GM21381 (cell line): ENCODE measurements around the gene C12orf42.
"Not testable (repeated sequence)": the region's sequence is repeated elsewhere in the genome, so short reads cannot be mapped to it uniquely, and the experiment has no call there.

ENCODE experiments used
- ATAC-seq: cut with Tn5 transposase; IDR thresholded peaks from one replicate; pipeline ENCODE4 v1.9.1; 2021; ENCODE audit warnings: mild to moderate bottlenecking, moderate library complexity; ENCODE audit not compliant: unreplicated experiment

The C12orf42 gene

GRCh38 chr12:103425674-103426073 lies 70.1 kb downstream of the C12orf42 start:
- not testable (repeated sequence) for ATAC-seq

GRCh38 chr12:103424849-103425586 lies 70.8 kb downstream of the C12orf42 start:
- not testable (repeated sequence) for ATAC-seq

GRCh38 chr12:103423516-103423910 lies 72.3 kb downstream of the C12orf42 start:
- no peak for ATAC-seq

- no peak for ATAC-seq
These were observed 72.8 kb downstream of the C12orf42 start for GRCh38 chr12:103422746-103423515.

GRCh38 chr12:103422328-103422727 lies 73.4 kb downstream of the C12orf42 start:
- no peak for ATAC-seq

GRCh38 chr12:103421402-103421801 lies 74.4 kb downstream of the C12orf42 start:
- no peak for ATAC-seq

- ATAC-seq: no peak
These were observed 80.1 kb downstream of the C12orf42 start for GRCh38 chr12:103415681-103416080.

GRCh38 chr12:103401421-103401820 lies 94.3 kb downstream of the C12orf42 start:
- no peak for ATAC-seq

GRCh38 chr12:103399986-103400385 lies 95.8 kb downstream of the C12orf42 start:
- no peak for ATAC-seq

GRCh38 chr12:103397536-103397935 lies 98.2 kb downstream of the C12orf42 start:
- no peak for ATAC-seq

GRCh38 chr12:103392722-103393121 lies 103.0 kb downstream of the C12orf42 start:
- ATAC-seq: peak; percentile 94

- ATAC-seq: no peak
These were observed 104.7 kb downstream of the C12orf42 start for GRCh38 chr12:103391103-103391502.

GRCh38 chr12:103387385-103387784 lies 108.4 kb downstream of the C12orf42 start:
- no peak for ATAC-seq

GRCh38 chr12:103386451-103386850 lies 109.3 kb downstream of the C12orf42 start:
- ATAC-seq: no peak

- no peak for ATAC-seq
These were observed 112.9 kb downstream of the C12orf42 start for GRCh38 chr12:103382736-103383346.

GRCh38 chr12:103382119-103382518 lies 113.6 kb downstream of the C12orf42 start:
- no peak for ATAC-seq

- no peak for ATAC-seq
These were observed 116.1 kb downstream of the C12orf42 start for GRCh38 chr12:103379670-103380069.

- no peak for ATAC-seq
These were observed 122.7 kb downstream of the C12orf42 start for GRCh38 chr12:103373088-103373523.

- peak; percentile 78 for ATAC-seq
These were observed 125.8 kb downstream of the C12orf42 start for GRCh38 chr12:103369929-103370328.

GRCh38 chr12:103368167-103368566 lies 127.6 kb downstream of the C12orf42 start:
- ATAC-seq: no peak

GRCh38 chr12:103354403-103354802 lies 141.4 kb downstream of the C12orf42 start:
- no peak for ATAC-seq

GRCh38 chr12:103353913-103354312 lies 141.9 kb downstream of the C12orf42 start:
- ATAC-seq: no peak
